K562 (cell line): ENCODE results near the gene TOR1B. TPM values are rescaled to one million over a fixed set of nuclear protein-coding genes. Genes with fewer than 3 reads are reported as not detected.

Source experiments
- CBX2 ChIP-seq: fragments of 200-600 bp; sonication (generic); IDR thresholded peaks from one replicate; pipeline ENCODE4 v1.6.1; 2012; ENCODE audit warnings: mild to moderate bottlenecking, low read length, inconsistent platforms; ENCODE audit not compliant: insufficient read depth, poor library complexity, severe bottlenecking
- DNMT1 ChIP-seq: fragments of 450-650 bp; IDR thresholded peaks from 2 replicates; pipeline ENCODE4 v1.6.1; 2016; ENCODE audit warnings: antibody characterized with exemption, mild to moderate bottlenecking
- EGR1 ChIP-seq: fragments of 450-650 bp; conservative IDR thresholded peaks from 2 replicates; pipeline ENCODE4 v1.6.1; 2017; ENCODE audit warnings: mild to moderate bottlenecking
- NFYB ChIP-seq: IDR thresholded peaks from 2 replicates; pipeline ENCODE4 v1.6.1; 2011; ENCODE audit warnings: mild to moderate bottlenecking, moderate library complexity; ENCODE audit not compliant: insufficient read length; ENCODE audit errors: extremely low read depth
- PHF8 ChIP-seq: fragments of 200-600 bp; sonication (generic); IDR thresholded peaks from 2 replicates; pipeline ENCODE4 v1.6.1; 2012; ENCODE audit warnings: mixed run types, mild to moderate bottlenecking, inconsistent platforms, low read length, moderate library complexity, borderline replicate concordance
- POLR3A ChIP-seq: IDR thresholded peaks from 2 replicates; pipeline ENCODE4 v1.6.1; 2011; ENCODE audit warnings: borderline replicate concordance, mild to moderate bottlenecking, moderate library complexity; ENCODE audit not compliant: insufficient read length, insufficient read depth; ENCODE audit errors: extremely low read depth
- SIN3A ChIP-seq, 2 experiments: fragments of 150-350 bp in 1 of 2; IDR thresholded peaks; 2 replicates each; pipeline ENCODE4 v1.6.1; 2011 to 2016; ENCODE audit warnings: borderline replicate concordance in 2 of 2, low read depth in 2 of 2, low read length in 2 of 2, mild to moderate bottlenecking in 2 of 2, moderate library complexity in 2 of 2; ENCODE audit not compliant: control insufficient read depth in 1 of 2
- SRSF9 ChIP-seq: fragments of 200-400 bp; formaldehyde crosslinking; IDR thresholded peaks from 2 replicates; pipeline ENCODE4 v1.6.1; 2017; ENCODE audit warnings: low read depth, low read length, borderline replicate concordance
- TRIM28 ChIP-seq: fragments of 450-650 bp; IDR thresholded peaks from 2 replicates; pipeline ENCODE4 v1.6.1; 2017
- ZBTB49 ChIP-seq: sonication (generic); formaldehyde crosslinking; IDR thresholded peaks from 2 replicates; pipeline ENCODE4 v1.8.0; 2022; ENCODE audit warnings: missing genetic modification reagents, mild to moderate bottlenecking, borderline replicate concordance
- ZNF12 ChIP-seq: sonication (generic); formaldehyde crosslinking; IDR thresholded peaks from 2 replicates; pipeline ENCODE4 v1.4.0; 2020; ENCODE audit warnings: mild to moderate bottlenecking, missing genetic modification reagents
- ZNF431 ChIP-seq: sonication (generic); formaldehyde crosslinking; IDR thresholded peaks from 2 replicates; pipeline ENCODE4 v1.8.0; 2022; ENCODE audit warnings: mild to moderate bottlenecking, missing genetic modification reagents
- ZNF609 ChIP-seq: sonication (generic); formaldehyde crosslinking; IDR thresholded peaks from 2 replicates; pipeline ENCODE4 v1.8.1; 2023; ENCODE audit warnings: missing genetic modification reagents, mild to moderate bottlenecking, borderline replicate concordance
- ZNF668 ChIP-seq: fragments of 250-450 bp; sonication (Bioruptor Pico); IDR thresholded peaks from 2 replicates; pipeline ENCODE4 v1.8.0; 2022; ENCODE audit warnings: mild to moderate bottlenecking, inconsistent platforms
- ZNF830 ChIP-seq: fragments of 250-450 bp; sonication (Bioruptor Pico); IDR thresholded peaks from 2 replicates; pipeline ENCODE4 v1.5.0; 2021; ENCODE audit warnings: mild to moderate bottlenecking
- polyA plus RNA-seq, 8 experiments: library from polyadenylated mRNA; depleted of rRNA in 4 of 8; stranded (reverse) in 5 of 8; unstranded in 3 of 8; fragments of >200 nt; fragmentation: Nextera tagmentation in 2 of 8; fragmentation: Illumina TruSeq in 1 of 8; extraction: Ambion mirVana in 2 of 8; extraction: Trizol in 1 of 8; gene quantifications; 2 replicates each; pipeline versions ENCODE4 v1.2.1 to v1.2.3, GENCODE V29; 2011 to 2014; ENCODE audit warnings: inconsistent platforms in 1 of 8, missing spikeins in 1 of 8
- total RNA-seq, 7 experiments: library from RNA; depleted of rRNA in 6 of 7; stranded (reverse); fragments of >200 nt in 6 of 7; fragmentation: Illumina TruSeq in 2 of 7; extraction: Trizol in 2 of 7; gene quantifications; 2 replicates each; pipeline versions ENCODE4 v1.2.1 to v1.2.3, GENCODE V29; 2011 to 2021; ENCODE audit warnings: low replicate concordance in 1 of 7
- TF ChIP-seq, protein P1 (sequence below): sonication (generic); formaldehyde crosslinking; IDR thresholded peaks from 2 replicates; pipeline ENCODE4 v1.8.1; 2023; ENCODE audit warnings: mild to moderate bottlenecking, missing genetic modification reagents, moderate library complexity
- TF ChIP-seq, protein P2 (sequence below): fragments of 250-450 bp; sonication (Bioruptor Pico); IDR thresholded peaks from 2 replicates; pipeline ENCODE4 v1.6.1; 2021; ENCODE audit warnings: mild to moderate bottlenecking
- TF ChIP-seq, protein P3 (sequence below): fragments of 450-650 bp; conservative IDR thresholded peaks from 2 replicates; pipeline ENCODE4 v1.6.1; 2016; ENCODE audit warnings: missing genetic modification characterization, low read depth, mild to moderate bottlenecking, control low read depth, missing compliant biosample characterization

TOR1B gene
- total and polyA plus RNA-seq, 9 of the 15 experiments (the other 6 are each of a cell fraction or from before 2014, with no cell fraction given): 4.2 to 36.5 (median 24.6) TPM

- TF ChIP-seq ZNF609 (CRISPR knock-in tag): 0 out of 2 replicates have a peak, but pooled peaks have one; percentile 41
- TF ChIP-seq POLR3A: no peak
- TF ChIP-seq TRIM28: no peak
- TF ChIP-seq, protein P1, sequence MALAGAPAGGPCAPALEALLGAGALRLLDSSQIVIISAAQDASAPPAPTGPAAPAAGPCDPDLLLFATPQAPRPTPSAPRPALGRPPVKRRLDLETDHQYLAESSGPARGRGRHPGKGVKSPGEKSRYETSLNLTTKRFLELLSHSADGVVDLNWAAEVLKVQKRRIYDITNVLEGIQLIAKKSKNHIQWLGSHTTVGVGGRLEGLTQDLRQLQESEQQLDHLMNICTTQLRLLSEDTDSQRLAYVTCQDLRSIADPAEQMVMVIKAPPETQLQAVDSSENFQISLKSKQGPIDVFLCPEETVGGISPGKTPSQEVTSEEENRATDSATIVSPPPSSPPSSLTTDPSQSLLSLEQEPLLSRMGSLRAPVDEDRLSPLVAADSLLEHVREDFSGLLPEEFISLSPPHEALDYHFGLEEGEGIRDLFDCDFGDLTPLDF (CRISPR knock-in tag): no peak
- no peak for TF ChIP-seq EGR1
- TF ChIP-seq, protein P2, sequence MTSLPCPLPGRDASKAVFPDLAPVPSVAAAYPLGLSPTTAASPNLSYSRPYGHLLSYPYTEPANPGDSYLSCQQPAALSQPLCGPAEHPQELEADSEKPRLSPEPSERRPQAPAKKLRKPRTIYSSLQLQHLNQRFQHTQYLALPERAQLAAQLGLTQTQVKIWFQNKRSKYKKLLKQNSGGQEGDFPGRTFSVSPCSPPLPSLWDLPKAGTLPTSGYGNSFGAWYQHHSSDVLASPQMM (CRISPR knock-in tag): no peak
- no peak for TF ChIP-seq DNMT1
- TF ChIP-seq, protein P3, sequence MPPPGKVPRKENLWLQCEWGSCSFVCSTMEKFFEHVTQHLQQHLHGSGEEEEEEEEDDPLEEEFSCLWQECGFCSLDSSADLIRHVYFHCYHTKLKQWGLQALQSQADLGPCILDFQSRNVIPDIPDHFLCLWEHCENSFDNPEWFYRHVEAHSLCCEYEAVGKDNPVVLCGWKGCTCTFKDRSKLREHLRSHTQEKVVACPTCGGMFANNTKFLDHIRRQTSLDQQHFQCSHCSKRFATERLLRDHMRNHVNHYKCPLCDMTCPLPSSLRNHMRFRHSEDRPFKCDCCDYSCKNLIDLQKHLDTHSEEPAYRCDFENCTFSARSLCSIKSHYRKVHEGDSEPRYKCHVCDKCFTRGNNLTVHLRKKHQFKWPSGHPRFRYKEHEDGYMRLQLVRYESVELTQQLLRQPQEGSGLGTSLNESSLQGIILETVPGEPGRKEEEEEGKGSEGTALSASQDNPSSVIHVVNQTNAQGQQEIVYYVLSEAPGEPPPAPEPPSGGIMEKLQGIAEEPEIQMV (tag): no peak
- TF ChIP-seq ZNF12 (CRISPR knock-in tag): peak; percentile 85; the same call in 1 of the 2 replicates
- no peak for TF ChIP-seq ZNF668
- TF ChIP-seq ZNF431 (CRISPR knock-in tag): peak; percentile 56; the same call in 1 of the 2 replicates
- TF ChIP-seq NFYB: no peak
- TF ChIP-seq PHF8: no peak
- no peak for TF ChIP-seq ZBTB49
- TF ChIP-seq SIN3A (IDR thresholded peaks at IDR 0.05; ENCODE audit: borderline replicate concordance in 2 of 2, control insufficient read depth in 1 of 2, low read depth in 2 of 2, low read length in 2 of 2): no peak
- TF ChIP-seq CBX2: no peak
- TF ChIP-seq SRSF9: no peak
- TF ChIP-seq ZNF830: no peak
These were observed 32.9 kb downstream of the TOR1B start (continued) for GRCh38 chr9:129835860-129836223.
